GOT3 (cell line): ENCODE measurements around the gene BRICD5.

Experiments
- DNase-seq: peaks from one replicate; lab custom pipeline; 2025; ENCODE audit warnings: mixed read lengths; lab: John Stamatoyannopoulos, UW

The BRICD5 gene

DNA sequence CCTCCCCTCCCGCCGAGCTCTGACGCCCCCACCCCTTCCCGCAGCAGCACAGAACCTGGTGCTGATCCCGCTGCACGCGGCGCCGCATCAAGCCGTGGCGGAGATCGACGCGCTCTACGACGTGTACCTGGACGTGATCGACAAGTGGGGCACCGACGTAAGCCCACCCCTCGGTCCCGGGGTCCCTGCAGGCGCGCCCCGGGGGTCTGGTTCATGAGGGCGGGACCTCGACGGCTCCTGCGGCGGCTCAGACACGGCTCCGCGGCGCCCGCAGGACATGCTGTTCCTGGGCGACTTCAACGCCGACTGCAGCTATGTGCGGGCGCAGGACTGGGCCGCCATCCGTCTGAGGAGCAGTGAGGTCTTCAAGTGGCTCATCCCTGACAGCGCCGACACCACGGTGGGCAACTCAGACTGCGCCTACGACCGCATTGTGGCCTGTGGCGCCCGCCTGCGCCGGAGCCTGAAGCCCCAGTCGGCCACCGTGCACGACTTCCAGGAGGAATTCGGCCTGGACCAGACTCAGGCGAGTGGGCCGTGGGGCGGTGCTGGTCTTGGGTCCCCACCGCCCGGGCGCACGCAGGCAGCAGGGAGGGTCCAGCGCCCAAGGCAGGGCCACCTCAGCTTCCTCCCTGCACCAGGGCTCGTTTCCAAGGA, 27.0 kb upstream of the BRICD5 start:
- DNase-seq = no peak

DNA sequence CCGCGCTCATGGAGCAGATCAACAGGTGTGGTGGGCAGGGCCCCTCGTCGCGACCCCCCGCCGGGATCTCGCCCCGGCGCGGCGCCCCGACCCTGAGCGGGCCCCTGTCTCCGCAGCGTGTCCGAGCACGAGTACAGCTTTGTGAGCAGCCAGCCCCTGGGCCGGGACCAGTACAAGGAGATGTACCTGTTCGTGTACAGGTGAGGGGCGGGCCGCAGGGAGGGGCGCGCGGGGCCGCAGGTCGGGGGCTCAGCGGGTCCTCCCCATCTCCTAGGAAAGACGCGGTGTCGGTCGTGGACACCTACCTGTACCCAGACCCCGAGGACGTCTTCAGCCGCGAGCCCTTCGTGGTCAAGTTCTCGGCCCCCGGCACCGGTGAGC, 26.4 kb upstream of the BRICD5 start:
- no peak for DNase-seq

DNA sequence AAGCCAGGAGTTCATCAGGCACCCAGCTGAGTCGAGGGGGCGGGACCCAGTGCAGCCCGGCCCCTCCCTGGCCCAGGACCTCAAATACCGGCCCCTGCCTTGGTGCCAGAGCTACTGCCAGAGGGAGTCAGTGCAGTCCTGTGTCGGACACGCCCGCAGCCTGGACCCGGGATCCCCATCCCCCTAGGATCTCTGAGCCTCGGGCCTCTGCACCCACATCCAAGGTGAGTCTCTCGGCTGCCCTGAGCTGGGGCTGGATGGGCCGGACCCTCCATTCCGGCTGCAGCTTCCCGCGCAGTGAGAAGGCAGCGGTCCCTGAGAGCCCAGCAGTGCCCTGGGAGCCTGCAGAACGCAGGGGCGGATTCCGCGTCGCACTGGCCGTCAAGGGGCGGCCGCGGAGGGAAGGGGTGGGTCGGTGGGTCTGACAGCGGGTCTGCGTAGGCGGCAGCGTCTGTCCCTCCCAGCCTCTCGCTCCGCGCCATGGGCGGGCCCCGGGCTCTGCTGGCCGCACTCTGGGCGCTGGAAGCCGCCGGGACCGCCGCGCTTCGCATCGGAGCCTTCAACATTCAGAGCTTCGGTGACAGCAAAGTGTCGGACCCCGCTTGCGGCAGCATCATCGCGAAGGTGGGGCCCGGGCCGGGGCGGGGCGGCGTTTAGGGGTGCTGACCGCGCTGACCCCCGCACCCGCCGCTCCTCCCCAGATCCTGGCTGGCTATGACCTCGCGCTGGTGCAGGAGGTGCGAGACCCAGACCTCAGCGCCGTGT, 25.9 kb upstream of the BRICD5 start, which contains the start of gene DNASE1L2:
TSS of gene DNASE1L2 (plus strand) at position 108 of the 765 bp plus-strand sequence. CDS start at position 481, 373 bp downstream.
- DNase-seq = no peak

DNA sequence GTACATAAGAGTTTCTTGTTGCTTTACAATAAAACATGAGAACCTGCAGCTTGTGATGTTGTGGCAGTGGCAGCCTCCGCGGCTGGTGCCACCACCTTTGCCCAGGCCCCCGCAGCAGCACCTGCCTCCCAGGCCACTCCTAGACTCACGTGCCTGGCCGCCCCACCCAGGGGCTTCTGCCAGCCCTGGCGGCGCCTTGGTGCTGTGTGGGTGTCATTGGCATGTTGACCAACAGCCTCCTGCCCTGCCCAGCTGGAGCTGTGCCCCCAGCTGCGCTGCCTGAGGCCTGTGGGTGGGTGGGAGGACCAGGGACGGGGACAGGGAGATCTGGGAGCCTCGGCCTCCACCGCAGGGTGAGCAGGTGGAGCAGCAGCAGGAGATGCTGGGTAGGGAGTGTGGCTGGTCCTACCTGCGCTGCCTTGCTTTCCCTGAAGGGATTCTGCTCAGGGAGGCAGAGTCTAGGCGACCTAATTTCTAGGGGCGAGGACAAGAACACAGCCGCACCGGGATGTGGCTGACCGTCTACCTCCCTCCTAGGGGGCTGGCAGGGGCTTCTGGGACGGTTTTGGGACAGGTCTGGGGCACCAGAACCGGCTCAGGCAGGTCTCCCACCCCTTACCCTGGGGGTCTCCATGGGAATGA, 25.2 kb upstream of the BRICD5 start:
- no peak for DNase-seq

DNA sequence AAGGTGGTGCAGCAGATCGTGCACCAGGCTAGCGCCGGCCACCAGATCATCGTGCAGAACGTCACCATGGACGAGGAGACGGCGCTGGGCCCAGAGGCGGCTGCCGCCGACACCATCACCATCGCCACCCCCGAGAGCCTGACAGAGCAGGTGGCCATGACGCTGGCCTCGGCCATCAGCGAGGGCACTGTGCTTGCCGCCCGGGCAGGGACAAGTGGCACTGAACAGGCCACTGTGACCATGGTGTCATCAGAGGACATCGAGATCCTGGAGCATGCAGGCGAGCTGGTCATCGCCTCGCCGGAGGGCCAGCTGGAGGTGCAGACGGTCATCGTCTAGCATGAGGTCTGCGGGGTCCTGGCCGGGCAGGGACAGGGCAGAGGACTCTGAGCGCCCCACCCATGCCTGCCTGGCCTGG, 24.6 kb upstream of the BRICD5 start:
- DNase-seq = no peak

DNA sequence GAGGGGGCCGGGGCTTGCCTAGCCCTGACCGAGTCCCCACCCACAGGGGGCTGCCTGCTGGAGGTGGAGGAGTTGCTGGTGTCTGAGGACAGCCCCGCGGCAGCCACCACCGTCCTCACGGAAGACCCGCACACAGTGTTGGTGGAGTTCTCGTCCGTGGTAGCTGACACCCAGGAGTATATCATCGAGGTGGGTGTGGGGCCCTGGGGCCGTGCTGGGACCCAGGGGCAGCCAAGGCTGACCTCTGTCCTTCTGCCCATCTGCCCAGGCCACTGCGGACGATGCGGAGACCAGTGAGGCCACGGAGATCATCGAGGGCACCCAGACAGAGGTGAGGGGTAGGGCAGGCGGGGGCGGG, 24.1 kb upstream of the BRICD5 start:
- no peak for DNase-seq

DNA sequence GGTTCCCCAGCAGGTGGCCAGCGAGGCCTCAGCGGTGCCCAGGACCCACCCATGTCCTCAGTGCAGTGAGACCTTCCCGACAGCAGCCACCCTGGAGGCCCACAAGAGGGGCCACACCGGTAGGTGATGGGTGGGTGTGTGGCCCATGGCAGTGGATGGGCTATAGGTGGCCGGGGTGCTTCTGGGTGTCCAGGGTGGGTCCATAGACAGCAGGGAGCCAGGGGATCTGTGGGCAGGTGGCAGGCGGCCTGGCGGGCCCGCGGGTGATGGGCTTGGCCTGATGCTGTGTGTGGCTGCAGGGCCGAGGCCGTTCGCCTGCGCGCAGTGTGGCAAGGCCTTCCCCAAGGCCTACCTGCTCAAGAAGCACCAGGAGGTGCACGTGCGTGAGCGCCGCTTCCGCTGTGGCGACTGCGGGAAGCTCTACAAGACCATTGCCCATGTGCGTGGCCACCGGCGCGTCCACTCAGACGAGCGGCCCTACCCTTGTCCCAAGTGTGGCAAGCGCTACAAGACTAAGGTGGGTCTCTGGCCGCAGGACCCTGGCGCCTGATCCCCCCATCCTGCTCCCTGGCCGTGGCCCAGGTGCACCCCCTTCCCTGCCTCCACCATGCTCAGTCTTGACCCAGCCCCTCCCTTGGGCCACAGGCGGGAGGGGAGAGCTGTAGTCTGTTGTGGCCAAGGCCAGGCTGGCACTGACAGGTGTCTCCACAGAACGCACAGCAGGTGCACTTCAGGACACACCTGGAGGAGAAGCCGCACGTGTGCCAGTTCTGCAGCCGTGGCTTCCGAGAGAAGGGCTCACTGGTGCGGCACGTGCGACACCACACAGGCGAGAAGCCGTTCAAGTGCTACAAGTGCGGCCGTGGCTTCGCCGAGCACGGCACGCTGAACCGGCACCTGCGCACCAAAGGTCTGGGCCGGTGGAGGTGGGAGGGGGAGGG, 23.5 kb upstream of the BRICD5 start:
- no peak for DNase-seq

DNA sequence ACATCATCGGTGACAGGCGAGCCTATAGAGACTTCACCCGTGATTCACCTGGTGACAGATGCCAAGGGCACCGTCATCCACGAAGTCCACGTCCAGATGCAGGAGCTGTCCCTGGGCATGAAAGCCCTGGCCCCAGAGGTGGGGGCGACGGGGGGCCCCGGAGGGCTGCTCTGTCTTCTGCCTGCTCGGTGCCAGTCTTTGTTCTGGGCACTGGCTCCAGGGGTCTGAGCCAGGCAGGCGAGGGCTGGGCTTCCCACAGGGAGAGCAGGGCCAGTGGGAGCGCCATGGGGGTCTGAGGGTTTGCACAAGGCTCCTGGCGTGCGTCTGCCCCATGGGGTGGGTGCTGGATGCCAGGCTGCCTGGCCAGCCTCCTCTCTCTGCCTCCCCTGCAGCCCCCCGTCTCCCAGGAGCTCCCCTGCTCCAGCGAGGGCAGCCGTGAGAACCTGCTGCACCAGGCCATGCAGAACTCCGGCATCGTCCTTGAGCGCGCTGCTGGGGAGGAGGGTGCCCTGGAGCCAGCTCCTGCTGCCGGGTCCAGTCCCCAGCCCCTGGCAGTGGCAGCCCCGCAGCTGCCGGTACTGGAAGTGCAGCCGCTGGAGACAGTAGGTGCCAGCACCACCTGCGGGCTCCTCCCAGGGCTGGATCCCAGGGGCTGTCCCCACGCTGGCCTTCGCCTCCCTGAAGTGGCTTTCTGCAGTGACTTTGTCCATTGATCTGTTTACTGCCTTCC, 22.5 kb upstream of the BRICD5 start:
- no peak for DNase-seq

DNA sequence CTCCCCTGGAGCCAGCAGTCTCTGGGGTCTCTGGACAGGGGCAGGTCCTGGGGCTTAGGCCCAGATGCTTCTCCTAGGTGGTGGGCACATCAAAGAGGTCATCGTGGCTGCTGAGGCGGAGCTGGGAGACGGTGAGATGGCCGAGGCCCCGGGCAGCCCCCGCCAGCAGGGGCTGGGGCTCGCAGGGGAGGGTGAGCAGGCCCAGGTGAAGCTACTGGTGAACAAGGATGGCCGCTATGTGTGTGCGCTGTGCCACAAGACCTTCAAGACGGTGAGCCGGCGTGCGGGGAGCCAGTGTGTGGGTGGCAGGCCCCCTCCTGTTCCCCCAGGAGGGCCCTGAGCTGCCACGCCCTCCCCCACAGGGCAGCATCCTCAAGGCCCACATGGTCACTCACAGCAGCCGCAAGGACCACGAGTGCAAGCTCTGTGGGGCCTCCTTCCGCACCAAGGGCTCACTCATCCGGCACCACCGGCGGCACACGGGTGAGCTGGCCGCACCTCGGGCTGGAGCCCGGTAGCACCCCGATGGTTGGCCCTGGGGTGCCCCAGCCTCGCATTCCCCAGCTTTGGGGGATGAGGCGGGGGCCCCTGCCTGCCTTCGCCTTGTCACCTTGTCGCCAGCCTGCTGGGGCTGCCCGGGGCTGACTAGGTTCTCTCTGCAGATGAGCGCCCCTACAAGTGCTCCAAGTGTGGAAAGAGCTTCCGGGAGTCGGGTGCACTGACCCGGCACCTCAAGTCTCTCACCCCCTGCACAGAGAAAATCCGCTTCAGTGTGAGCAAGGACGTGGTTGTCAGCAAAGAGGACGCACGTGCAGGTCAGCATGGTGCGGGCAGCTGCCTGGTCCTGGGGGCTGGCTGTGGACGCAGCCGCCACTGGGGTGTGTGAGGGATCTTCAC, 21.7 kb upstream of the BRICD5 start:
- no peak for DNase-seq

DNA sequence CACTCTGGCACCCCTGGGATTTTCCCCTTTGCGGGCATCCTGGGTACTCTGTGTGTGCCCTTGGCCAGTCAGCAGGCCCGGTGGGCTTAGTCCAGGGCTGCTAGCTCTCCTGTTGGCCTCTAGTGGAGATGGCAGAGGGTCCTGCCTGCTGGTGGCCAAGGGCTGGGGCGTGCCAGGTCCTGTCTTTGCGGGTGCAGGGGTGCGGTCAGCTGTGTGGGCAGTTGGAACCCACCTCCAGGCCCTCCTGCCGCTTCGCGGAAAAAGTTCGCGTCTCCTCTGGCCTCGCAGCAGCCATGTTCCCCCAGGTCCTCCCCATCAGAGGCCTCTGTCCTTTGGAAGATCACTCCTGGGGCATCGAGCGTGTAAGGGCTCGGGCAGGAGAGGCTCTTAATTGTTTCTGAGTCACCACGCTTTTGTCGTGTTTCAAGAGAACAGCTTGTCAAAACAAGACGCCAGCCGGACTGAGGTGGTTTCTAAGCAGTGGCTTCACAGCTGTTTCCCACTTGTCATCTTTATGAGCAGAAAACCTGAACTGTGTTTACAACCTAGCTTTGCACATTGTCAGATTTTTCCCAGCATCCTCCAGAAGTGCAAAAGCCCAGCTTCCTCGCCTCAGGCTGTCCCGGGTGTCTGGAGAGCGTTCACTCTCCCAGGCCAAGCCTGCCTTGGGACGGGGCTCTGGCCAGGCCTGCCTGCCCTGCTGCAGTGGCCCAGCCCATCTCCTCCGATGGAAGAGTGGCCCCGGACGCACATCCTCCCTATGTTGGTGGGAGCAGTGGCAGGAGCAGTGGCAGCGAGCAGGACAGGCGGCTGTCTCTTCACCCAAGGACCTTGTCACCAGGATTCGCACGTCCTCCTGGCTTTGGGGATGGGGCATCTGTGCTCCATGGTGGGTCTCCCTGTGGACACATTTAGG, 20.6 kb upstream of the BRICD5 start:
- no peak for DNase-seq

DNA sequence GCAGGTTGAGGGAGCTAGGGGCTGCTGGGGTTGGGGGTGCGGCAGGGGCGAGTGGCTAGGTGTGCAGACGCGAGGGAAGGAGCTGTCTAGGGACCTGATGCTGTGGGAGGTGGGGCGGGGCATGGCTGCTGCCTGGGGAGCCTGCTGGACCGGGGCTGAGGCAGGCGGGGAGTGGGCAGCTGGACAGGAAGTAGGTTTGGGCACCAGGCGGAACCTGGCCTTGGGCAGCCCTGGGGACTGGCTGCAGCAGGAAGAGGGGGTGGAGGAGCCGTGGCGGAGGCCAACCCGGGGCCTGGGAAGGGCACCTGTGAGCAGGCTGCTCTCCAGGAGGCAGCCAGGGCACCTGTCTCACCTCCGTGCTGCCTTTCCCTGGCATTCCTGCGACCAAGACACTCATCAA, 19.7 kb upstream of the BRICD5 start:
- no peak for DNase-seq

DNA sequence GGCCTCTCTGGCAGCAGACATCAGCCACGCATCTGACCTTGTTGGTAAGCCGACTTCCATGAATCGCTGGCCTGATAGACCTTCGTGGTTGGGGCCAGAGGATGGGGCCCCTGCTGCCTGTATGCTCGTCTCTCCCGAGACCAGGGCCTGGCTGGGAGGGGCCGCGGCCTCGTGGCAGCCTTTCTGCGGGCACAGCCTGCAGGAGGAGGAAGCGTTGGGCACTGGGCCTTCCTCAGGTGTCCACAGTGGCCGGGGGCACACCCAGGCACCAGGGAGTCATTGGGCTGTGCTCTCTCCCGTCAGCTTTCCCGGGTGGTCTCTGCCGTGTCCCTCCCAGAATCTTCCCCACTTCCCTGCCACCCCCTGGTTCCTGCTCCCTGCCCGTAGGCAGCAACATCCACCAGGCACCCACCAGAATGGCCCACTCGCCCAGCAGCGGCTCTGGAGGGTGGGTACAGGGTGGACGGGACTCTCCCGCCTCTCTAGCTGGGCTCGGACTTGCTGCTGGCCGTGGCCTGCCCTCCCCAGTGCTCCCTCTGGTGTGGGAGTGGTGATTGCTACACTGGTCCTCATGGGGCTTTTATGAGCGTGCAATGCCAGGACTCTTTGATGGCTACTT, 19.1 kb upstream of the BRICD5 start:
- DNase-seq = no peak

DNA sequence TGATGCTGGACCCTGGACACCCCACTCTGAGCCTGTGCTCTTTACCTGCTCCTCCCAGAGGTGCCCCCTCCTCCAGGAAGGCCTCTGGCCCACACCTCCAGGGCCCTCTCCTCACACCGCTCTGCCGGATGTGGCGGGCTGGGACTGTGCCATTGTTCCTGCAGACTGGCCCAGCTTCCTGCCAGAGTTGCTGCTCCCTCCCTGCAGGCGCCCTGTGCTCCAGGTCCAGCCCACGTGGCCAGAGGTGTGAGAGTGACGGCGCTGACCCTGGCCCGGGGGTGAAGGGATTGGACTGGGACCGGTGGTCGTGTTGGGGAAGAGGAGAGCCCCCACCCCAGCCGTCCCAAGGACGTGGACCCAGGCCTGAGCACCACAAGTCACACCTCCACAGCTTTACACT, 18.4 kb upstream of the BRICD5 start:
- DNase-seq = no peak

DNA sequence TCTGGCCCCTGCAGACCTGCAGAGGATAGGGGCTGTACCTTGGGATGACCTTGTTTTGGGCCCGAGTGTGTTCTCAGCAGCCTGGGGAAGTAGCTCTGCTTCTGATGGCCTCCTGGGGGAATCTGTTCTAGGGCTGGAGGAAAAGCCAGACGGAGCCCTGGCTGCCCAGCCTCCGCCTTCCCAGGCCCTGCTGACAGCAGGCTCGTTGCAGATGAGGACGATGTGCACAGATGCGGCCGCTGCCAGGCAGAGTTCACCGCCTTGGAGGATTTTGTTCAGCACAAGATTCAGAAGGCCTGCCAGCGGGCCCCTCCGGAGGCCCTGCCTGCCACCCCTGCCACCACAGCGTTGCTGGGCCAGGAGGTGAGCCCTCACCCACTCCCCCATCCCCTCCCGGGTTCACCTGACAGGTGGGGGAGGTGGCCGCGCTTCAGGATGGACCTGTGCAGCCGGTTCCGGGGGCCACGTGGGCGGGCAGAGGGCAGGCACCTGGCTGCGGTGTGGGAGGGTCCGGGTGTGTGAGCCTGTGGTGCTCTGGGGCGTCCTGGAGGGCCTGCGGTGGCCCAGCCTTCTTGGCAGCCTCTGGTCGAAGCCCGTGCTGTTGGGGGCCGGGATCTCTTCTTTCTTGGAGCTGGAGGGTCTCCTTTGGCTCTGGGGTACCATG, 17.6 kb upstream of the BRICD5 start:
- no peak for DNase-seq

DNA sequence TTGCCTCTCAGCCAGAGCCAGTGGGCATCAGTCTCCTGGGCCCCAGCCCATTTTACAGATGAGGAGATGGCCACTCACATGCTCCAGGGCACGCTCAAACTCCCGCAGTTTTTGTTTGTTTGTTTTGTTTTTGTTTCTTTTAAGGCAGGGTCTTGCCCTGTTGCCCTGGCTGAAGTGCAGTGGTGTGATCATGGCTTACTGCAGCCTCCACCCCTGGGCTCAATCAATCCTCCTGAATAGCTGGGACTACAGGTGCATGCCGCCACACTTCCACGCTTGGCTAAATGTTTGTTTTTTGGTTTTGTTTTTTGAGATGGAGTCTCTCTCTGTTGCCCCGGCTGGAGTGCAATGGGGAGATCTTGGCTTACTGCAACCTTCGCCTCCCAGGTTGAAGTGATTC, 16.3 kb upstream of the BRICD5 start:
- no peak for DNase-seq

DNA sequence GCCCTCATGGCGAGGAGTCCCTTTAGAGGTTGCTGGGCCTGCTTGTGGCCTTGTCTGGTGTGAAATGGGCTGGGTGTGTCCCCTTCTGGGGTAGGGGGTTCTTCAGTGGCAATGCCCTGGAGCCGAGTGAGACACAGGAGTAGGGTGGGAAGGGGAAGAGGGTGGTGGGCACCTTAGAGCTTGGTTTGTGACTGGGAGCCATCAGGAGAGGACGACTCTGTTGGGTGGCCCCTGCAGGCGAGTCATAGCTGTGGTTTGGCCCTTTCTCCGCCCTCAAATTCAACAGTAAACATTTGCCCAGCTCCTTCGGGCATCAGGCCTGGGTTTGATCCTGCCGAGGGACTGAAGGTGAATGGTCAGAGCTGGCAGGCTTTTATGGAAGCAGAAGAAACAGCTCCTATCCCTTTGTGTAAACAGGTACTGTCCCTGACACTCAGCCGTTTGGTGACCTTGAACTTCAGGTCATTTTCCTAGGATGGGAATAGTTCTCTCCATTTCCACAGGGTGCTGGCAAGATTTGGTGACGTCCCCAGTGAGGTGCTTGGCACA, 15.7 kb upstream of the BRICD5 start:
- DNase-seq = no peak

DNA sequence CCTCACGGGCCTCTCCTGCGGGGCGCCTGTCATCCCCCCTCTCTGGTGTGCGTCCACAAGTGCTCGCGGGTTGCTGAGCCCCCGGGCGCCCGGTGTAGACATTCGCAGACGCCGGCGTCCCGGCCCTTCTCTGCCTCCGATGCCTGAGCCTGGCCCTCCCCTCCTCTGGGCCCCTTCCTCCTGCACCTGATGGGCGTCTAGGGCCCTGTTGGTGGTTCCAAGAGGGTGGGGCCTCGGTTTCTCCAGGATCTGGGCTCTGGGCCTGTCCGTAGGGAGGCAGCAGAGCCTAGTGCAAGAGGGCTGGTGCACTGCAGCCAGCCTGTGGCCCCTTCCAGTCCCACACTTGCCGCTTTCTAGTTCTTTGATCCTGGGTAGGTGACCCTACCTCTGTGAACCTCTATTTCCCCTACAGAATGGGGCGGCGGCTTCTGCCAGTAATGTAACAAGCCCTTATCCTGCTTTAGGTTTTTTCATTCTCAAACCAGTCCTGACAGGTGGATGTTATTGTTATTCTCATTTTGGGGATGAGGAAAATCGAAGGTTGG, 13.4 kb upstream of the BRICD5 start:
- DNase-seq = no peak
